Measurements from ENCODE around the gene LDLR.
"Not testable (repeated sequence)": the region's sequence is repeated elsewhere in the genome, so short reads cannot be mapped to it uniquely, and the experiment has no call there.

The LDLR gene

DNA sequence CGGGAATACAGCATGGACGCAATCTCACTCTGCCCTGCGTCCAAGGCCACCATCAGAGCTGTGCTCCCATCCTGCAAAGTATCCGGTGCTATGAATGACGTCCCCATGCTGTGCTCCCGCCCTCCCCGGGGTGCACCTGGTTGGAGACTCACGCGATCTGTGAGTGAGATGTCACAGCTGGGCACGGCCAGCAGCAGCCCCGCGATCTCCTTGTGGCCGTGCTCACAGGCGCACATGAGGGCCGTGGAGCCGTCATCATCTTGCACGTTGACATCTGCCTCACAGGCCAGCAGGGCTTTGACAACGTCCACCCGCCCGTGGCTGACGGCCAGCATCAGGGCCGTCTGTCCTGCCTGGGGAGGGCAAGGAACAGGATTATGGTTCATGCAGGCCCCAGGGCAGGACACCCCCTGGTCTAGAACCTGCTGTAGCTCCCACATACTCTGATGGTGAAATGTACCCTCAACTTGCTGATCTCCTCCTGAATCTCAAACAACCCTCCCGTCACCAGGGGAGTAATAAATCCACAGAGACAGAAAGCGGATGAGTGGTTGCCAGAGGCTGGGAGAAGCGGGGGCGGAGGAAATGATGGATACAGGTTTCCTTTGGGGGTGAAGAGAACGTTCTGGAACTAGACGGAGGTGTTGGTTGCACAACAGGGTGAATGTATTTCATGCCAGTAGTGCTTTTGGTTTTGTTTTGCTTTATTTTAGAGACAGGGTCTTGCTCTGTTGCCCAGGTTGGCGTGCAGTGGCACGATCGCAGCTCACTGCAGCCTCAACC lies 80.8 kb downstream of the LDLR start:
- in situ Hi-C loops (cut with HindIII; ENCODE audit: low sequenced_read_pairs) = no loop called here

GRCh38 chr19:11171144-11171543 lies 81.9 kb downstream of the LDLR start:
- in situ Hi-C loops (cut with HindIII; ENCODE audit: low sequenced_read_pairs) = no loop called here

DNA sequence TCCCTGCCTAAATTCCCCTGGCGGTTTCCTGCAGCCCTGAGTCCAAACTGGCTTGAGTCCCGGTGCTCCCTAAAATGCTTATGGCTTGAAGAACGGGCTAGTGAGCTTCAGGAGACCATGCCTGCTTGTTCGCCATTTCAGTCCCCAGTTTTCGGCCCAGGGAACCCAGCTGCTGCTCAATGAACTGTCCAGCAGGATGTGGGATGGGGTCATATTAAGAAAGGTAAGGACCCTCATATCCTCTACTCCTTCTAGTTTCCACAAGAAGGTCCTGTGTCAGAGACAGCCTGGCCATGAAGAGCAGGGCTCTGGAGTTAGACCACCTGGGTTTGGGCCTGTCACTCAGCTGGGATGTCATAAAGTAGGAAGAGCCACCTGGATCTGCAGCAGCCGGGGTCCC lies 83.3 kb downstream of the LDLR start:
- in situ Hi-C loops (cut with HindIII; ENCODE audit: low sequenced_read_pairs) = no loop called here

DNA sequence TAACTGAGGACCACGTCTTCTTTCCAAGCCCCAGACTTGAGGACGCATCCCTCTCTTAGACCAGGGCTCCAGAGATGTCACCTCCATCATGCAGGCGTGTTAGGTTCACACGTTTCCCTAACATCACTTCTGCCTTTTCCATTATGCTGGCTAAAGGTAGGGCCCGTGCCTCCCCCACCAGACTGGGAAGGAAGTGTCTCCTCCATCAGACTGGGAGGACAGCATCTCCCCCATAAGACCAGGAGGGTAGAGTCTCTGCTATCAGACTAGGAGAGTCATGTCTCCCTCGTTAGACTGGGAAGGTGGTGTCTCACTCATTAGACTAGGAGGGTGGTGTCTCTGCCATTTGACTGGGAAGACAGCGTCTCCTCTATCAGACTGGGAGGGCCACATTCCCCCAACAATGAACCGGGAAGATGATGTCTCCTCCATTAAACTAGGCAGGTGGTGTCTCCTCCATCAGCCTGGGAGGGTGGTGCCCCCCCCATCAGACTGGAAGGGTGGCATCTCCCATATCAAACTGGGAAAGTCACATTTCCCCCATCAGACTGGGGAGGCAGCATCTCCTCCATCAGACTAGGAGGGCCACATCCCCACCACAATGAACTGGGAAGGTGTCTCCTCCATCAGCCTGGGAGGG lies 84.4 kb downstream of the LDLR start:
- in situ Hi-C loops (cut with HindIII; ENCODE audit: low sequenced_read_pairs) = no loop called here

- in situ Hi-C loops (cut with HindIII; ENCODE audit: low sequenced_read_pairs) = no loop called here
Observed at GRCh38 chr19:11174336-11174735, 85.1 kb downstream of the LDLR start.

DNA sequence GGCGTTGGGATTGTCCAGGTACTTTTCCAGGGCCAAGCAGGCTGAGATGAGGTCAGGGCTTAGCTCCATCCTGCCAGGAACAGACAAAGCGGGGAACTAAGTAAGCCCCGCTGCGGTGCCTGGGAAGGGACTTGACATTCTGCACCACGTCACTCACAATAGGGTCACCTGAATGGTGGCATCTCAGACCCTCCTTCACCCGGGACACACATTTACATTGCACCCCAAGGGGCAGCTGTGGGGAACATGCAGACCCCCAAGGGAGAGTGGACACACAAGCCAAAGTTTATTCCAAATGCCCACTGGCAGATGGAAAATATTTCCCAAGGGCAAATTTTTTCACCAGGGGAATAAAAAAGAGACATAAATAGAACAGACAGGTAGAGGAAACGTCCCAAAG lies 86.7 kb downstream of the LDLR start:
- in situ Hi-C loops (cut with HindIII; ENCODE audit: low sequenced_read_pairs) = loop anchor here (5.0 kb wide), 1 partner anchor 149 kb away; no protein-coding TSS in a partner anchor

DNA sequence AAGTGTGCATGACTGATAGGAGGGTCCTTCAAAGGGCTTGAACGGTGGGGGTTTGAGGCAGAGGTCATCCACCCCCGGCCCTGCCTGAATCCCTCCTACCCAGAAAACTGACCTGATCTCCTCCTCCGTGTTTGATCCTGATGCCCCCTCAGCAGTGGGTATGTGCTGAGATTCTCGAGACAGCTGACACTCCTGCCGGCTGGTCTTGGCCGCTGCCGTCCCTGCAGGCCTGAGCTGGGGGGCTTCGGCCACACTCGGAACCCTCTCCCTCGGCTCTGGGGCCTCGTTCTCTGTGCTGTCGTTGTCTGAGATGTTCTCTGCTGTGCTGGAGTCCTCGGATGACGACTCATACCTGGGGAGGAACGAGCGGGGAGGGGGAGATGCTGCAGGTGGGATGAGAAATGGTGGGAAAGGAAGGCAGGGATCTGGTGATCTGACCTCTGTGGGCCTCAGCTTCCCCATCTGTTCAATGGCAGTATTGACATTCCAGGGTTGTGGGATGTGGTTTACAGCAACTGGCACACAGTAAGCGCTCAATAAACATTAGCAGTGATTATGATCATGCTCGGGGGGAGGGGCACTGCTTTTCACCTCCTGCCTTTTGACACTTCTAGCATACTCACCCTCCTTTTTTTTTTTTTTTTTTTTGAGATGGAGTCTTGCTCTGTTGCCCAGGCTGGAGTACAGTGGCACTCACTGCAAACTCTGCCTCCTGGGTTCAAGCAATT lies 87.4 kb downstream of the LDLR start:
- in situ Hi-C loops (cut with HindIII; ENCODE audit: low sequenced_read_pairs) = loop anchor here (5.0 kb wide), 1 partner anchor 149 kb away; no protein-coding TSS in a partner anchor

DNA sequence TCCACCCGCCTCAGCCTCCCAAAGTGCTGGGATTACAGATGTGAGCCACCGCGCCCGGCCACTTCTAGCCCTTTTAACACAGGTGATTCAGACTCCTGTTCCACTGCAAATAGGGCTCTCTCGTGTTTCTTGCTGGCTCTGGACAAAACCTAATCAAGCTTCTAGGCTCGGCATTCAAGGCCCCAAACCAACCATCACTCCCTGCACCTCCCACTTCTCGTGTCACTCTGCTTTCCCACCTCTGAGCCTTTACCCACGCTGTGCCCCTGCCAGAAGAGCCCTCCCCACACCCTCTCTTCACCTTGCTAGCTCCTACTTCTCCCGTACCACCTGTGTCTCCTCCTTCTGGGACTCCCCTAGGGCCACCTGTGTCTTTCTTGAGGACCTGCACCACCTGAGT lies 88.3 kb downstream of the LDLR start:
- in situ Hi-C loops (cut with HindIII; ENCODE audit: low sequenced_read_pairs) = loop anchor here (5.0 kb wide), 1 partner anchor 150 kb away; no protein-coding TSS in a partner anchor

DNA sequence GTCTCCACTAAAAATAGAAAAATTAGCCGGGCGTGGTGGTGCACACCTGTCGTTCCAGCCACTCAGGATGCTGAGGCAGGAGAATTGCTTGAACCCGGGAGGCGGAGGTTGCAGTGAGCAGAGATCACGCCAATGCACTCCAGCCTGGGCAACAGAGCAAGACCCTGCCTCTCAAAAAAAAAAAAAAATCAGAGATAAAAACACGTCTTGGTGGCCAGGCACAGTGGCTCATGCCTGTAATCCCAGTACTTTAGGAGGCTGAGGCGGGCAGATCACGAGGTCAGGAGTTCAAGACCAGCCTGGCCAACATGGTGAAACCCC lies 89.8 kb downstream of the LDLR start:
- in situ Hi-C loops (cut with HindIII; ENCODE audit: low sequenced_read_pairs) = loop anchor here (5.0 kb wide), 1 partner anchor 152 kb away; no protein-coding TSS in a partner anchor

DNA sequence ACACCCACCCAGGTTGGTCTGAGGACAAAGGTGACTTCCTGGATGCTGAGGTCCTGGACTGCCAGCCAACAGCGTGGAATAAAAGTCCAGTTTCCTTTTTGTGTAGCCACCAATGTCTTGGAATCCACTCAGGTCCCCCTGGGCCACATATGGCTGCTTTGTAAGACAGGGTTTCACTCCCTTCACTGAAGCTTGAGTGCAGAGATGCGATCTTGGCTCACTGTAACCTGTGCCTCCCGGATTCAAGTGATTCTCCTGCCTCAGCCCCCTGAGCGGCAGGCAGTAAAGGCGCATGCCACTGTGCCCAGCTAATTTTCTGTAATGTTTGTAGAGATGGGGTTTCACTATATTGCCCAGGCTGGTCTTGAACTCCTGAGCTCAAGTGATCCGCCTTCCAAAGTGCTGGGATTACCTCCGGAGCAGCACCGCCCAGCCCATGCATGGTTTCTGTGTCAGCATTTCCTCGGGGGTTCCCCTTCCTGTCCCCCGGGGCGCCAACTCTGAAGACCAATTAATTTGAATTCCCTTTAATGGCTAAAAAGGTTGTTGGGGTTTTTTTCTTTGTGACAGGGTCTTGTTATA lies 90.5 kb downstream of the LDLR start:
- in situ Hi-C loops (cut with HindIII; ENCODE audit: low sequenced_read_pairs) = loop anchor here (5.0 kb wide), 1 partner anchor 153 kb away; no protein-coding TSS in a partner anchor

GRCh38 chr19:11180346-11180745 lies 91.1 kb downstream of the LDLR start:
- in situ Hi-C loops (cut with HindIII; ENCODE audit: low sequenced_read_pairs) = no loop called here

DNA sequence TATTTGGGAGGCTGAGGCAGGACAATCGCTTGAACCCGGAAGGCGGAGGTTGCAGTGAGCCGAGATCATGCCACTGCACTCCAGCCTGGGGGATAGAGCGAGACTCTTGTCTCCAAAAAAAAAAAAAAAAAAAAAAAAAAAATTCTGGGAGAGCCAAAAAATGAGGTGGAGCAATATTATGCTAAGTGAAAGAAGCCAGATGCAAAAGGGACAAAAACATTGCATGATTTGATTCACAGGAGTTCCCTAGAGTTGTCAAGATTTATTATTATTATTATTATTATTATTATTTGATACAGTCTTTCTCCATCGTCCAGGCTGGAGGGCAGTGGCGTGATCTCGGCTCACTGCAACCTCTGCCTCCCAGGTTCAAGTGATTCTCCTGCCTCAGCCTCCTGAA lies 91.7 kb downstream of the LDLR start:
- in situ Hi-C loops (cut with HindIII; ENCODE audit: low sequenced_read_pairs) = not testable (repeated sequence)

GRCh38 chr19:11181488-11181887 lies 92.2 kb downstream of the LDLR start:
- in situ Hi-C loops (cut with HindIII; ENCODE audit: low sequenced_read_pairs) = no loop called here

All from endothelial cell of hepatic sinusoid (primary cell).